ENCODE data around the gene FNDC1.

Gene FNDC1

DNA sequence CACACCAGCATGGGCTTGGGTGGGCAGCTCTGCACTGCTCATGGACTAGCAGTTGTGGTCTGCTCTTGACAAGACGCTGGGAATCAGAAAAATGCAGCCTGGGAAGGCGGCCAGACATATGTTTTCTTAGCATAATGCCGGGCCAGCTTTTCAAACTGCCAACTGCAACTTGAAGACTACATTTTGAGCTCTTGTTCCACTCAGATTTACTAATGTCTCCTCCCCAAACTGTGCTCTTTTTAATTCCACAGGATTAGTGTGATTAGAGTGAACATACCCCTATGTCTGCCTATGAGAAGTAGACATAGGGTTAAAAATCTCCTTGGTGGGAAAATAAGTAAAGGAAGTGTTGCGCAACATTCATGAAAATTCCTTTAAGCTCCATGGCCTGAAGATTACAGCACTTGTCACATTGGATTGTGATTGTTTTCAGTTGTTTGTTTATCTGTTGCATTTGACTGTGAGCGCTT lies 5.3 kb upstream of the FNDC1 start:
- no peak for DNase-seq

DNA sequence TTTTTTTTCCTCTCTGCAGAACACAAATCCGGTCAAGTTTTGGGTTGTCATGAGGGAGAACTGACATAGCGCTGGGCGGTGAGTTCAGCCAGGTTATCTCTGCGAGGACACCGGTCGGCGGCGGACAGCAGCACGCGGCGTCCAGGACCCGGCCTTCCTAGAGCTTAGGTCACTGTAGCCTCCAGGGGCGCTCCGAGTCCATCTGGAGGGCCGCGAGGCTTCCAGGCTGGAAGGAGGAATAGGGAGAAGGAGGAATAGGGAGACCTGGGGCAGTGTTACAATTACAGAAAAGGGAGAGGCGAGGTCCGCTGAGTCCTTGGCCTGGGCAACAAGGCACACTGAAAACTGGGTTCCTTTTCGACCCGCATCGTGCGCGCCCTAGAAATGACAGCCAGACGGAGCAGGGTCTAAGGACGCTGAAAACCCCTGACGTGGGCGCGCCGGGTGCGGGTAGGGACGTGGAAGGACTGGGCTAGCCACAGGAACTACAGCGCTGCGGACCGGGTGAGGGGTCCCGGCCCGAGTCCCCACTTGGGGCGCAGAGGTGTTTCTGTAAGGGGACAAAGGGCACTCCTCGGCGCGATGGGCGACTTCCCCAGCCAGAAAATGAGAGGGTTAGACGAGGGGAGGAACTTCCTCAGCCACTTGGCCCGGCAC lies 536 bp upstream of the FNDC1 start:
- peak; percentile 10 to 35 for DNase-seq

DNA sequence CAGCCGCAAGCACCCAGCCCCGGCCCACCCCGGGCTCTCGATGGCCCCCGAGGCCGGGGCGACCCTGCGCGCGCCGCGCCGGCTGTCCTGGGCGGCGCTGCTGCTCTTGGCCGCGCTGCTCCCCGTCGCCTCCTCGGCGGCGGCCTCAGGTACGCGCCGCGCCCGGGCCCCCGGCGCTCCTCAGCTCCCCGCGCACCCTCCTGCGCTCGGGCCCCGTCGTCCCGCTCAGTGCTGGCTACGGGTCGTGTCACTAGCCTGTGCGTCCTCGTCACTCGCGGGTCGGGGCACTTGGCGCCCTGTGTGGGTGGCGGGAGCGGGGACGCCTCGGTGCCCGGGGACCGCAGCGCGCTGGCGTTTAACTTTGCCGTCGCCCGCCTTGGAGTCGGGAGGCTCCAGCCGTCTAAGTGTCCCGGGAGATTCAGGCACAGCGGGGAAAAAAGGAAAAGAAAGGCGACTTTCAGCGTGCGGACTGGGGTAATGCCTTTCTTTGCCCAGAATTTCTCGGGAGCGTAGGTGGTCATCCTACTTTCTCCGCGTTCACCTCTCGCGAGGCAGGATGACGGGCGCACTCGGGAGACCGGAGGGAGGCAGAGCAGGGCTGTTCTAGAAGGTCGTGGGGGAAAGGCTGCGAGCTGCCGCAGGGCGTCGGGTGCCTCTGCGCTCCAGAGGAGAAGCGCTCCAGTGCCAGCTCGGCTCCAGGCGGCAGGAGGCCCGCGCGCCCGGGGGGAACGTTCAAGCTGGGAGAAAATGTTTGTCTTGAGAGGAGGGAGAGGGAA lies 545 bp downstream of the FNDC1 start:
- peak in 1 of 2 experiments; percentile 51 for DNase-seq

DNA sequence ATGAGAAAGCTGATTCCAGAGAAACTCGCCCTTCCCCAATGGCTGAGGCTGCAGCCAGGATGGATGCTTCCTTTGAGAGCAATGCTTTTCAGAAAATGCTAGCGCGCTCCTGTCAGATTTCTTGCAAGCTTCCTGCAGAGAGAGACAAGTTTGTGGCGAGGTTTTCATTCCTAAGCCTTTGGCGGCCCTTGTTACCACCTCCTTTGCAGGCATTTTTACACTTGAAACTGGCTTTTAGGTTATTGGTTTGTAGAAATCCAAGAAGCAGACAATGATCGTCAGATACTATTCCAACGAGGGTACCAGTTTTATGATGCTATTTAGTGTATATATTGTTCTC lies 1.1 kb downstream of the FNDC1 start:
- no peak for DNase-seq

DNA sequence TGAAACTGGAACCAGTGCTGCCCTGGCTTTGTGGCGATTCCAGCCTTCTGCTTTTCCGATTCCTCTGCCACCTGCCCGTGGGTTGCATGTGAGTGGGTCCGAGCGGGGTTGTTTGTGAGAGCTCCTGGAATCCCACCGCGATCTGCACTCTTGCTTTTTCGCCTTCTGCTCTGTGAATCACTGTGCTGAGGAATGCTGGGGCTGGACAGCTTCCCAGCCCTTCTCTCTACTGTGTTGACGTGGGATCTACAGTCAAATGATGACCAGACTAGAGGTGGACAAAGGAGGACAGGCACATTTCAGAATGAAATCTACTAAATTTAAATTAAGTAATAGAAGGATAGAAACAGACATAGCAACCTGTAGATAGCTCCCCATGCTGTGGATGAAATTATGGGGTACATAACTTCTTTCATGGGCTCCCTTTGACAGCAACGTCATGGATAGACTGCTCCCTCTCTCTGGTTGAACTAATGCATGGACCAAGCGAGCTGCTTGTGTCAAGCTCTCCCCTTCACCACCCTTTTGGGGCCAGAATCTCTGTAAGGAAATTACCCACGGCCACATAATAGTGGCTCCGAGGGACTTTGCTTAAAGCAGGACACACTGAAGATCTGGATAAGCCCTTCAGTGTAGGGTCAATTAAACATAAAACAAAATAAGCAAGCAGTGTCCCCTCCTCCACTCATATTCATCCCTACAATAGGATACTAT lies 2.0 kb downstream of the FNDC1 start:
- DNase-seq = no peak

DNA sequence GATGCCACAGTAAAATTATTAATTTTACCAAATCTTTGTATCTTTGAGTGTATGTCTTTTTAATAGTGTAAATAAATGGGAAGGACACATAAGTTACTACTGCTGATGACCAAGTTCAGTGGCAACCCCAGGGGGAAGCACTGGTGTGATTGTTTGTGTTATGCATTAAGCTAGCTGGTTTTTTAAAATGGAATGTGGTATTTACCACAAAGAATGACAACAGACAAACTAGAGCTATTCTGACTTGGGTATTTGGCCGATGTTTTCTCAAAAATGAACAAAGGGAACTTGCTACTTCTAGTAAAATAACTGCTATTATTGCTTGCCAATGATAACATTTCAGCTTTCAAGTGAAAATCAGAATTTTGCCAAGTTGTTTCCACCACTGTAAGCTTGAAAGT lies 2.9 kb downstream of the FNDC1 start:
- DNase-seq = no peak

DNA sequence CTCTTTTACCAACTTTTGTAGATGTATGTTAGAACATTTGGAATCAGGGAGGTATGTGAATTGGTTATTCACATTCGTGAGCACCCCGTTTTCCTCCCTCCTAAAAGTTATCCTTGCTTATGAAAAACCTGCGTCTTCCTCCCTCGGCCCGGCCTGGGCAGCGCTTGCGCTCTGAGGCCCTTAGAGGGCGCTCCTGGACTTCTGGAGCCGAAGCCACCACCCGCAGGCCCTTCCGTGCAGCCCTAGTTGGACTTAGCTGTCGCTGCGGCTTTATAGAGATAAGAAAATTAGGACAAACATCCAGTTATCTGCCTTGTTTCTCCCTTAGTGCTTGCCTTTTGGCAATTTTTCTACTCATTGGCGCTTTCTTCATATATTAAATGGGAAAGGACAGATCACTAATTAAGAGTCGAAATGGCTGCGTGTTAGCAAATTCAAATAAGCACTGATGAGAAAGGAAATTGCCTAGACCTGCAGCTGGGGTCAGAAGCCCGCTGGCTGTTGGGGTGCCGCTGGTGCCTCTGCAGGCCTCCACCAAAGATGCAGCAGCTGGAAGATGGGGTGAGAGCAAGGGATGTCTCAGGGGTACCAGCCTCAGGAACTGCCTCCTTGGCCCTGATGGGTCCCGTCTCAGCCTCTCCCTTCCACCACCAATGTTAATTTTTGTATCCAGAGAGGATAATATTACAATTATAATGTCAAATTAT lies 5.2 kb downstream of the FNDC1 start:
- peak; percentile 26 to 35 for DNase-seq

DNA sequence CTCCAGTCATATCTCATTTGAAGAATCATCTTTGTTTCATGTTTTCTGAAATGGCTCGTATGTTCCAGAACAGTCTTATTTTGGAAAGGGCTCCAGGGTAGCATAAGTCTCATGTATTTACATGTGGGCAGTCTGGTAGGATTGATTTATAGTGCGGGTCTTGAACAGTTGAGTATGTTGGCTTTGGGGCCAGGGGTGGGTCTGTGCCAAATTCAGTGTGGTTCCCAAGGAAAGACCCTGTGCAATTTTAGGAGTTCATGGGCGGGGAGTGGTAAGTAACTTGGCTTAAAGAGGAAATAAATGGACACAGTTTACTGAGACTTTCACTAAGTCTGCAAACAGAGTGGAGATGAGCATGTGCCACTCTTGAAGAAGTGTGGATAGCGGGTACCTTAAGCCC lies 7.7 kb downstream of the FNDC1 start:
- no peak for DNase-seq

DNA sequence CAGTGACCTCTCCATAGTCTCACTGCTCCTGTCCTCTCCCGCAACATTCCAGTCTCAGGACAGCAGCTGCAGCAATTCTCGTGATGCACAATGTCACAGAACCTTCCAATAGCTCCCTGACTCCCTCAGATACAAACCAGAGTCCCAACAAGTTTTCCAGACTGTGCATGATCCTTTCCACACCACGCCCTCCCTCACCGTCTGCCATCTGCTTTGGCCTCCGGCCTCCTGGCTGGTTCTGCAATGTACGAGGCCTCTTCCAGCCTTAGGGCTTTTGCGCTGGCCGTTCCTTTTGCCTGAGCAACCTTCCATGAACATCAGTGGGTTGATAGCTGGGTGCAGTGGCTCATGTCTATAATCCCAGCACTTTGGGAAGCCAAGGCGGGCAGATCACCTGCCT lies 9.6 kb downstream of the FNDC1 start:
- DNase-seq = no peak

DNA sequence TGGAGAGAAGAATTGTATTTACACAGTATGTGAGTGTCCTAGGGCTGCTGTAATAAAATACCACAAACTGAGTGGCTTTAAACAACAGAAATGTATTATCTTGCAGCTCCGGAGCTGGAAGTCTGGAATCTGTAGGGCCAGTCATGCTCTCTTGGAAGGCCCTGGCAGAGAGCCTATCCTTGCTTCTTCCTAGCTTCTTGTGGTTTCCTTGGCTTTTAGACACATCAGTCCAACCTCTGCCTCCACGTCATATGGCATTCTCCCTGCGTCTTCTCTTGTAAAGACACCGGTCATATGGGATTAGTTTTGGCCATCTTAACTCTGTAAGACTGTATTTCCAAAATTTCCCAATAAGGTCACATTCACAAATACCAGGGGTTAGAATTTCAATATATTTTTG lies 10.8 kb downstream of the FNDC1 start:
- no peak for DNase-seq

DNA sequence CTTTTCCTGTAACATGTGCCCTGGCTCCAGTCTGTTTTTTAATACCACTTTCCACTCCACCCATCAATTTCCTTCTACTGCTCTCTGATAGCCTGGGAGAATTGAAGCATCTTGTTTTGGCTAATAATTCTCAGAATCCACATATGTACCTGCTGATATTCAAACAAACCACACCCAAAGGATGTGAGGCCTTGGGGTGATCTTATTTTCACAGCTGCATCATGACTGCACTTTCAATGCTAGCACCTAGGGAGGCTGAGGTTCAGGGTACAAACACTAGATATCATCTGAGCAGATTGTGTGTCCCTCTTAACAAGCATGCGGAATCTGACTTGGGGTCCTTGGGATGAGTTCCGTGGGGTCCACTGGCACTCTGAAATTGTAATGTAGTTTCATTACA lies 12.7 kb downstream of the FNDC1 start:
- DNase-seq = no peak

DNA sequence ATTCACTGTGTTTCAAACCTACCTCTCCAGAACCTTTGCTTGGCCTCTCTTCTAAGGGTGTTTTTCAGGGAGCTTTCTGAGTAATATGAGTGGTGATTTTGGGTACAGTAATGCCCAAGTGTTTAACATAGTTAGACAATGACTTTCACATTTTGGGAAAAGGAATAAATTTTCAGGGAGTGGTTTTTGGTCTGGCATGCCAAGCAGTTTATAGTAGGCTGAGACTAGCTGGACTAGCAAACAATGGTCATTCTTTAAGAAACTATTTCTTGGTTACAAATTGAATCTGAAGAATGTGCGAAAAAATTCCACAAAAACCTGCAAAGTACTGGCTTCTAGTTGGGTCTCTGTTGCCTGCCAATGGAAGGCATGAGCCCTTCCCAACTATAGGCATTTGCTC lies 15.4 kb downstream of the FNDC1 start:
- DNase-seq = no peak

DNA sequence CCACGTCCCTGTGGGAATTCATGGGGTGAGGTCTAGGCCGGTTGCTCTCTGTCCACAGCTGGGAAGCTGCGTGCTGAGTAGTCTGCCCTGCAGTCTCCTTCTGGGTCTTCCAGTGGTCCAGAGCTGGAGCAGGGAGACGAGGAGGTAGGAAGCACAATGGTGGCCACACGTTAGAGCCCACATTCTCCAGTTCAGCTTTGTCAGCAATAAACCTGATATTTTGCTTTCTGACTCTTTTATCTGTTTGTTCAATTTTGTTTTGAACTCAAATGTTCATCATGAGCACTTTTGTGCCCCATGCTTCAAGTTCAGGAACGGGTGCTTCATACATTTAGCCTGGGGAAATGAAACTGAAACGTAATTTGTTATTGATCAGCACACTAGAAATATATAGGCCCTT lies 21.3 kb downstream of the FNDC1 start:
- no peak for DNase-seq

DNA sequence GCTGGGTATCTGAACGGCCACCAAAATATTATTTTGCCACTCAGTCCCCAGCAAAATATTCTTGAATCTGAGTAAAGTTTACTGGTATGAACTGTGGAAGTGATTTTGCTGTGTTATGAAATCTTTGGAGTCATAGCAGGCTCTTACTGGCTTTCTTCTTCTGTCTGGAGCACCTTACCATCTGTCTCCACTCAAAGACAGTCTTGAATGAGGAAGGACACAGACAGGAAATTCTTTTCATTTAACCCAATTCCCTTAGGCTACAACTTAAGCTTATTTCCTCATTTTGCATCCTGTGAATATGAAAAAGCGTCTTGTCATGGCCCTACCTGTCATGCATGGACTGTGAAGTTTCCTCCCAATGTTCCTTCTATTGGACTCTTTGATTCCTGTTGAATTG lies 24.7 kb downstream of the FNDC1 start:
- no peak for DNase-seq

DNA sequence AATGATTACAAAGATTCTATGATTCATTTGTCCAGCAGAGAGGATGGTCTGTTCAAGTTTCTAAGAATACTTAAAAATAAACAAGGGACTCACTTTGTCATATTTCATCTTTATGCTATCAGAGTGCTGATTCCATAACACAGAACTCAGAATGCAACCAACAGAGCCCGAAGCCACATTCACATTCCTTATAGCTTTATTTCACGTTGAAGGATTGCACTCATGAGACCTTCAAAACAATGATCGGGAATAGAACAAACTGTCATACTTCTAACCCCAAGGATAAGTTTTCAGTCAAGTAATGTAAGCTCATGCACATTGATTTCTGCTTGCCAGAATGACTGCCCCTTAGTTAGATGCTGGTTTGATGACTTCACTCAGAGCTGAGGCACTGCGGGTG lies 25.2 kb downstream of the FNDC1 start:
- no peak for DNase-seq

DNA sequence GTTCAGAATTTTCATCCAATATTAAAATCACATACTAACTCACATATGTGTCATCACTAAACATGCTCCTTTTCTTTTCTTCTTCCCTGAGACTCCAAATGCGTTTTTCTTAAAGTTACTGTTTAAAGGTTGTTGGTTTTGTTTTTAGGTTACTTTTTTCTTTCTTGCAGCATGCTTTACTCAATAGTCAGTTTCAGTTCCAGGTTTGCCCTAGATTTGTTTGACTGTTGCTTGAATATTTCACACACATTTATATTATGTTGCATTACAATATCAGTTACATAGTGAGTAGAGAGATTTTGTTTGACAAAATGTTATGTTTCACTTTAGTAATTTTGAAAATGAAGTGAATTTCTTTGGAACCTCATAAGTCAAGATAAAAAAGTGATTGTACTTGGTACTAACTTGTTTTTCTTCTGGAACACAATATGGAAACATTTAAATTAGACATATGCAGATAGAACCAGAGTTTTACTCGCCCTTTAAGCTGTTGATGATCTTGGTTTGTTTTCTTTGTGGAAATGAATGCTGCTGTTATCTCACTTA lies 27.3 kb downstream of the FNDC1 start:
- no peak for DNase-seq

DNA sequence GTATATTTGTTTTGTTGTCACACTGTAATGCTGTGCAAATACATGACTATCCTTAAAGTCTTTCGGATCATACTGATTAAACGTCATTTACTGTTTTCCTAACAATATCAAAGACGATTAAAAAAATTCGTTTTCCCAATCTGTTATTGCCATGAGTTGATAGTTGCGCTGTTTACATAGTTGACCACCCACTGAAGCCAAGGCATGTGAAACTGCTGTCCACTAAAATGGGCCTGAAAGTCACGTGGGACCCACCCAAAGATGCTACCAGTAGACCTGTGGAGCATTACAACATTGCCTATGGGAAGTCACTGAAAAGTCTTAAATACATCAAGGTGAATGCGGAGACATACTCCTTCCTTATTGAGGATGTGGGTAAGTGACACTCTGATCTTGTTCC lies 28.1 kb downstream of the FNDC1 start:
- DNase-seq = no peak

DNA sequence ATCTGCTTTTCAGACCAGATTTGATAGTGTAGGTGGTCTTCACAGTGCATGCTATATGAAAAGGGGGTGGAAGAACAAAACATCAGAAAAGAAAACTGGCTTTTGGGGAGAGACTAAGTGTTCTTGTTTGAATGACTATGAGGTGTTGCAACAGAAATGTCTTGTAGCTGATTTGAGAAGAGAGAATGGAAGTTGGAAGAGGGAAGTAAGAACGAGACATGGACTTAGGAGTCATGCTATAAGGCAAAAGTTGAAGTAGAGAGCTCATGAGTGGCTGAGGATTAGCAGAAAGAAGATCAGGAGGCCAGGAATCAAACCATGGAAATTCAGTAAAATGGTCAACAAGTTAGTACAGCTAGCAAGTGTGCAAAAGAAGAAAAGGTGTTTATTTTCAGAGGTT lies 32.1 kb downstream of the FNDC1 start:
- DNase-seq = no peak

DNA sequence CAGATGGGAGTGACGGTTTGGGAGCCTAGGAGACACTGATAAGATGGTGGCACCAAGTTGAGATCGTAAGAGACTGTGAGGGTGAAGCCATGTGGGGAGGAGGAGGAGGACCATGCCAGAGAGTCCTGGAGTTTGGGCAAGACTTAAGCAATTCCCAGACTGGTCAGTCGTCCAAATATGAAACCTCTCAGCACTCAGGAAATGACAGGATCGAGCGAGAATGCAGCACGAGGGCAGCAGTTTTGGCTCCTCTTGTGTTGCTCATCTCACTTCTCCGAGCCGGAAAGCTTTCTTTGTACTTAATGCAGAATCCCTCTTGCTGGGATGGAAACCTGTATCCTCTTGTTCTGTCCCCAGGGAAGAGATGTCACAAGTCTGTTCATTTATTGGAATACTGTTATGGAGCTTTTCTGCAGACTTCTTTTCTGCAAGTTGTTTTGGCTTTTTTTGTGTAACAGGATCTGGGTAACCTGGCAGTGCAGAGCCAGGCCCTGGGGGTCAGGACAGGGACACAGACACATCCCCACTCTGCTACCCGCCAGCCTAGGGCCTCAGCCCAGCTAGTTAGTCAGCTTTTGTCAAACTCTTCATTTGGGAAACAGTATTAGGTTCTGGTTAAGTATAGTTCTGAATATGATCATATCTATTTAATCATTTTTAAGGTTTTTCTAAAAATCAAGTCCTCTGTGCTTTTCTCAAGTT lies 34.3 kb downstream of the FNDC1 start:
- DNase-seq = no peak

DNA sequence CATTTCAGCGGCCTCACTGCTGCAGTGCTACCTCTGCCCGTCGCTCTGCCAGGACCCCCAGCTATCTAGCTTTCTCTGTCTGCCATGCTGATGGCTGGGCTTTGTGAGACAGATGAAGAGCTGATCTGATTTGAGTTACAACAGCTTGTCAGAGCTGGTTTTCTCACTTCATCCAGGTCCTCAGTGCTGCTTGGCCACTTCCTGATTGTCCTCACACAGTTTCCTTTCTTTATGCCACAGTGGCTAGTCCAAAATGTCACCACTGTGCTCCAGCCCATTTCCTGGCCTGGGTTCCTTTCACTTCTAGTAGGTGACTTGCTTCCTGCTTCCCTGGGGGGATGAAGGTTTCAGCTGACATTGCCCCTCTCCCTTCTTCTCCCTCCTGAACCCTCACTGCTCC lies 35.4 kb downstream of the FNDC1 start:
- no peak for DNase-seq

DNA sequence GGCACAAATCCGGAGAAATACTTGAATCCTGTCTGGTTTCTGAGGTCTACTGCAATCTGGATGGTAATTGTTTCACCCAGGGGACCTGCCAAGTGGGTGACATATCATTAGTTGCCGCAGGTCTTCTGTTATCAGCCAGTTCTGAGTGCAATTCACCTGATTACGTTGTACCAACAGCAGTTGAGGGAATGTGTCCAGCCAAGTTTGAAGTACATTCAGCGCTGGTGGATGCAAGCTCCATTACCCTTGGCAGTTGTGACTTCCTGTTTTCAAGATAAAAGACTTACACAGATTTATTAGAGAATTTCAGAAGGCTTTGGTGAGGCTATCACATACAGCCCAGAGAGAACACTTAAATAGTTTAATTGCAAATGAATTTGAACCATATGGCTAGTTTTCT lies 42.8 kb downstream of the FNDC1 start:
- DNase-seq = no peak

DNA sequence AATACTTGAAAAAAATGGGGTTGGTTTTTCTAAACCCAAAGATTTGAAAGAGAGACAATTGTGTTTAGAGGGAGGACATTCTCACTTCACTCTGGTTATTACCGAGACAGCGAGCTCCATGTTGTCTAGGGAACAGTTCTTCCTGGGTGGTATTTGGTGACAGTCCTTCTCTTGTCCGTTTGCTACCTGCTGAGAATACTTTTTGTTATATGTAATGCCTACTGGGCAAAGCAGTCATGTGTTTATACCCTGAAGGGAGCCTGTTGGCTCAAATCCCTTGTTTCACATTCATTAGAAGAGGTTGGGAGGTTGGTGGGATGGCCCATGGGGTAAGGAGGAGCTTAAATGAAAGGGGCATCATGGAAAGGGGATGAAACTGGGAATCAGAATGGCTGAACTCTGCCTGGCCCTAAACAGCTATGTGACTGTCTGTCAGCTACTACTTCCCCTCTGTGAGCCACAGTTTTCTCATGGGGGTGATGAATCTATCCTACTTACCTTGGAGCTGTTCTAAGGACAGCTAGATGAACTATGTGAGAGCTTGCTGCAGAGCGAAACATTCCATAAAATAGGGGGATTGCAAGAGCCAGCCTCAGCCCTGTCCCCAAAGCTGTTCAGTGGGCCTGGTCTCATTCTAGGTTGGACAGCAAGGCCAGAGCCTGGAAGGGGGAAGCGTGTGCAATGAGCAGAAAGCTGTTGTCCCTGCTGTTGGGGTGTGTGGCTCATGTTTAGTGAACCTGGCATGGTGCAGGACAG lies 43.5 kb downstream of the FNDC1 start:
- DNase-seq = no peak

Data from NCI-H1930 (cell line).